SK-N-MC (cell line): Measurements from ENCODE around the gene ZNF184.
A peak's percentile ranks its signal among the peaks of the same experiment; 100 is the strongest.

Source experiments
- DNase-seq: peaks from one replicate; pipeline ENCODE4 v3.0.0-alpha.2; 2011; ENCODE audit warnings: low read depth, low spot score
- H3K27ac ChIP-seq: fragments of 200-600 bp; sonication (generic); 2 replicates; pipeline ENCODE4 v1.5.1; 2016; ENCODE audit warnings: mixed run types
- H3K36me3 ChIP-seq: fragments of 200-600 bp; sonication (generic); 2 replicates; pipeline ENCODE4 v1.6.1; 2017; ENCODE audit warnings: antibody characterized with exemption, low read length, mixed read lengths; ENCODE audit not compliant: insufficient read depth
- H3K4me3 ChIP-seq: fragments of 200-600 bp; sonication (generic); 2 replicates; pipeline ENCODE4 v1.5.1; 2016
- H3K9ac ChIP-seq: fragments of 200-600 bp; sonication (generic); 2 replicates; pipeline ENCODE4 v1.8.0; 2017; ENCODE audit warnings: mixed run types, mixed read lengths; ENCODE audit not compliant: insufficient read length
- H3K9me3 ChIP-seq: fragments of 200-600 bp; sonication (generic); 2 replicates; pipeline ENCODE4 v1.6.1; 2017; ENCODE audit warnings: low read depth, mild to moderate bottlenecking, antibody characterized with exemption, low read length, moderate library complexity, mixed read lengths
- EZH2 ChIP-seq: fragments of 200-600 bp; sonication (generic); IDR thresholded peaks from one replicate; pipeline ENCODE4 v1.6.1; 2017; ENCODE audit warnings: antibody characterized with exemption
- FOXP2 ChIP-seq: optimal IDR thresholded peaks from 2 replicates; pipeline ENCODE3; 2011; ENCODE audit warnings: mild to moderate bottlenecking, moderate library complexity; ENCODE audit not compliant: insufficient read depth; ENCODE audit errors: extremely low read length, control extremely low read depth
- POLR2AphosphoS5 ChIP-seq: IDR thresholded peaks from 2 replicates; pipeline ENCODE4 v1.6.1; 2012; ENCODE audit warnings: mild to moderate bottlenecking, low read depth, low read length, borderline replicate concordance

The ZNF184 gene

DNA sequence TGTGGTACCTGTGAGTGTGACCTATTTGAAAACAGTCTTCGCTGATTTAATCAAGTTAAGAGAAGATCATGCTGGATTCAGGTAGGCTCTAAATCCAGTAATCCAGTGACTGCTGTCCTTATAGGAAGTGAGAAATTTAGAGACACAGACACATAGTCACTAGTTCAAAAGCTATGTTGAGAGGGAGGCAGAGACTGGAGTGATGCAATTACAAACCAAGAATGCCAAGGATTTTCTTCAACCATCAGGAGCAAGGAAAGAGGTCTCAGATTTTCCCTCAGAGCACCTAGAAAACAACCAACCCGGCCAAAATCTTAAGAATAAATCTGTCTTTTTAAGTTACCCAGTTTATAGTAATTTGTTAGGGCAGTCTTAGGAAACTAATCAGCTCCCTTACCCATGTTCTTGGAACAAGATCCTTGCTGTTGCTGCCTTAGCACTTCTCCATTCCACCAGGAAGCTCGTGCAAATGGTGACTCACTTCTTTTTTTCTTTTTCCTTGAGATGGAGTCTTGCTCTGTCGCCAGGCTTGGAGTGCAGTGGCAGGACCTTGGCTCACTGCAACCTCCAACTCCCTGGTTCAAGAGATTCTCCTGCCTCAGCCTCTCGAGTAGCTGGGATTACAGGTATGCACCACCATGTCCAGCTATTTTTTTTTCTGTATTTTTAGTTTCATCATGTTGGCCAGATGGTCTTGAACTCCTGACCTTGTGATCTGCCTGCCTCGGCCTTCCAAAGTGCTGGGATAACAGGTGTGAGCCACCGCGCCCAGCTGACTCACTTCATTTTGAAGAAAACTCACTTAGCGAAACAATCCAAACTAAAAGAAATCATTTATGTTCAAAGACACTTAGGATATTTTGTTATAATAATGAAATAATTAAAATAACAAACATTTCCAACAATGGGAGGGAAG, 34.4 kb upstream of the ZNF184 start:
- no peaks in the 10 kb centered on the region for H3K9me3 ChIP-seq

DNA sequence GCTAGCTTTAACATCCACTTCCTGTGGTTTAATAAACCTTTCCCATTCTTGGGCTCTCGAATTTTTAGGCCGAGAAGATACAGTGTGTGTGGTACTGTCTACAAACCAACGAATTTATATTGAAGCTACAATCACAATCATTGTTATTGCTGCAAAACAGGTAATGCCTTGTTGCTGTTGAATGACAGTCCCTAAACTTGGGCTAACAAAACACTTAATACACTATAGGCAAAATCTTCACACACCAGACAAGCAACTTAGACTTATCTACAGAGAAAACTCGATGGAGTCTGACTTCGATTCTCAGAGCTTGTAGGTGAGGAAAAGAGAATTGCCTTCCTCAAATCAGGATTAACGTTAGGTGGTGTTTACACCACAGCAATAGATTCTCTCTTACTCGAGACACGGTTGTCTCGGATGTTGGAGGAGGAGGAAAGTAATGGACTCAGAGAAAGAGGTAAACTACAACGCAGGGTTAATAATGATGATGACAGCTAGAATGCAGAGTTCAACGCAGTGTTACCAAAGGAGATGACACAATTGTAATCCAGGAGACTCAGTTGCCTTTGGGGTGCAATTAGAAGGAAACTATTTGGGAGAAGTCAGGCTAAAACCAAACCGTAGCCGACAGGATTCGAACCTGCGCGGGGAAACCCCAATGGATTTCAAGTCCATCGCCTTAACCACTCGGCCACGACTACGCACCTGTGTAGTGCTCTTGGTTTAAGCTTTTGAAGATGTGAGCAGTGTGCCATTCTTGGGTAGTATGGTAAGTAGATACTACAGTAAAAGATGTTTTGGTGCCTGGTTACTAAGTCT, 32.5 kb upstream of the ZNF184 start:
- no peak overlapping the region for H3K27ac ChIP-seq
- H3K36me3 ChIP-seq: no peaks in the 10 kb centered on the region
- H3K4me3 ChIP-seq: no peak overlapping the region
- DNase-seq: no peak
- no peaks in the 10 kb centered on the region for H3K9me3 ChIP-seq
- no peak overlapping the region for H3K9ac ChIP-seq
- TF ChIP-seq FOXP2 (no peak), POLR2AphosphoS5 (no peak), EZH2 (no peak)

More for the DNA sequence above, 34.4 kb upstream of the ZNF184 start:
- H3K4me3 ChIP-seq: no peak overlapping the region
- H3K9ac ChIP-seq: no peak overlapping the region
- no peaks in the 10 kb centered on the region for H3K36me3 ChIP-seq
- DNase-seq: no peak
- H3K27ac ChIP-seq: no peak overlapping the region
- TF ChIP-seq POLR2AphosphoS5 (no peak), FOXP2 (no peak), EZH2 (no peak)

DNA sequence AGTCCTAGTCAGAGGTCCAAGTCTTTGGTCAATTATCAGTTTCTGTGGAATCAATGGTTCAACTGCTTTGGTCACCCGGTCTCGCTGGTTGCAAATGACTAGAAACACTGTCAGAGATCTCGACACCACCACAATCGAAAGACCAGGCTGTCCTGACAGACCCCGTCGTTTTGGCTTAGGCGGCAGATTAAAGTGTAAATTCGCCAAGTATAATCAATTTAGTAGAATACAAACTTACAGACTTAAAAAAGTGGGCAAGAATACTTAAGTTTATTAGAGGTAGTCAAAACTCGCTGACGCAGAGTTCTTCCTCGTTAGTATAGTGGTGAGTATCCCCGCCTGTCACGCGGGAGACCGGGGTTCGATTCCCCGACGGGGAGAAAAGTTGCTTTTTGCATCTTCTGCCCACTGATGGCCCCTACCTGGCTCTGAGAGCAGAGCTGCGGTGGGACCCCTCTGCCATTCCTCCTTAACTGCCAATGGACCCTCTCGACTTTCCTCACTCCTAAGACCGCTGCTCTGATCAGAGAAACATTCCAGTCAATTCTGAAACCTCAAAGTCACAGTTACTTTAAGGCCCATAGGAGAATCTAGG, 30.6 kb upstream of the ZNF184 start:
- Histone ChIP-seq H3K9ac (peak overlapping the region; percentile 67), H3K27ac (peak overlapping the region; percentile 93), H3K36me3 (no peaks in the 10 kb centered on the region), H3K4me3 (peak overlapping the region; percentile 84), H3K9me3 (no peaks in the 10 kb centered on the region)
- no peak for TF ChIP-seq EZH2
- TF ChIP-seq POLR2AphosphoS5: no peak
- TF ChIP-seq FOXP2: no peak
- DNase-seq: peak; percentile 86

DNA sequence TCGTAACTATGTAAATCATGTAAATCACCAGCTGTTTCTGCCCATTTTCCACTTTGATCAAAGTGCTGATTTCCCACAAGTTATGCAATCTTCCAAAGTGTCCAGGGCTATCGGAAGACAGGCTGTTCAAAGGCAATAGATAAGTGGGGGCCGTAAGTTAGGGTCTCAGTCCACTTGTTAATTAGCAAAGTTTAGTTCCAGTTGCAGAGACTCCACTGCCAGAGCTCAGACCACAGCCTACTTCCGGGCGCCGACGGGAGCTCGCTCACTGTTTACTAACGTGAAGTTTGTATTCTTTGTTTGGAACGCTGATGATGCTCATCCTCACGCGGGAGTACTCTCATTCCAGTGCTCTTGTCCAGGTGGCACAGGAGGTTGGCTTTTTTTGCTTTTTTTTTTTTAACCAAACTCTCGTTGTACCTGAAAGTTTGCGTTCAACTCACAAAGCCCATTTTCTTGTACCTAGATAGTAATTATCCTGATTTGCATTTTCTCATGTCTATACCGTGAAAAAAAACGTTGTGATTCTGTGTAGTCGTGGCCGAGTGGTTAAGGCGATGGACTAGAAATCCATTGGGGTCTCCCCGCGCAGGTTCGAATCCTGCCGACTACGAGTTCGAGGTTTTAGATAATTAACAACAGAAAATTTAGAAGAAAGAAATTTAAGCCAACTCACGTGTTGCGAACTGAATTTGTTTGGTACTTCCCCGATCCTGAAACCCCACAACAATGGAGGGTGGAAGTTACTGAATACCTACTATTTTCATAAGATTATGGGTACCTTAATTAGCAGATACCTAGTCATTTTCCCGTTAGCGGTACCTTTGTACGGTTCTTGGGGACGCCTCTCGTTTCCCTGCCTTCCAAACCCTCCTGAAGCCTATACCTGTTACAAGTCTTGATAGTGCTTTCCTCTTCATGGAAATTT, 29.9 kb upstream of the ZNF184 start:
- DNase-seq: peak; percentile 84
- peak overlapping the region; percentile 93 for H3K27ac ChIP-seq
- TF ChIP-seq POLR2AphosphoS5 (no peak; the same call in 1 of the 2 replicates), FOXP2 (peak; percentile 5), EZH2 (no peak)
- H3K9me3 ChIP-seq: no peaks in the 10 kb centered on the region
- H3K36me3 ChIP-seq: no peaks in the 10 kb centered on the region
- H3K4me3 ChIP-seq: peak overlapping the region; percentile 84
- H3K9ac ChIP-seq: peak overlapping the region; percentile 81

DNA sequence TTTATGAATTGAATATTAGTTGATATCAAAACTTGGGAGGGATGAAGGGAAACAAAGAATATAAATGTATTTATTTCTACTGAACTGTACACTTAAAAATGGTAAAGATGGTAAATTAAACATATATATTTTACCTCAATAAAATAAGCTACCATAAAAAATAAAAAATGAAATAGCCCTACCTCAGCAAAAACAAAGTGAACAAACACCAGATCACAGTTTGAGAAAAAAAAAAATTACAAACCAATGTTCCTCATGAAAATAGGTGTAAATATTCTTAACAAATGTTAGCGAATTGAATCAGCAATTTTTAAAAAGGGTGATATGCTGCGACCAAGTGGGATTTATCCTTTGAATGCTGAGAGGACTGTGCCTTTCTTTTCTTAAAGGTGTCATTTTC, 28.3 kb upstream of the ZNF184 start:
- H3K27ac ChIP-seq: peak overlapping the region; percentile 42
- TF ChIP-seq EZH2 (no peak), POLR2AphosphoS5 (no peak), FOXP2 (no peak)
- H3K4me3 ChIP-seq: peak overlapping the region; percentile 84
- H3K9ac ChIP-seq: peak overlapping the region; percentile 81
- no peak for DNase-seq
- H3K9me3 ChIP-seq: no peaks in the 10 kb centered on the region
- H3K36me3 ChIP-seq: no peaks in the 10 kb centered on the region

DNA sequence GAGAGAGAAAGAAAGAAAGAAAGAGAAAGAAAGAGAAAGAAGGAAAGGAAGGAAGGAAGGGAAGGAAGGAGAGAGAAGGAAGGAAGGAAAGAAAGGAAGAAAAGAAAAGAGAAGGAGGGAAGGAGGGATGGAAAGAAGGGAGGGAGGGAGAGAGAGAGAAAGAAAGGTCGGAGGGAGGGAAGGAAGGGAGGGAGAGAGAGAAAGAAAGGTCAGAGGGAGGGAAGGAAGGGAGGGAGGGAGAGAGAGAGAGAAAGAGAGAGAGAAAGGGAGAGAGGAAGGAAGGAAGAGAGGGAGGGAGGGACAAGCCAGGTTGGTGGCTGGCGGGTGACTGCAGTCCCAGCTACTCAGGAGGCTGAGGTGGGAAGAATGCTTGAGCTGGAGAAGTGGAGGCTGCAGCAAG, 27.3 kb upstream of the ZNF184 start:
- Histone ChIP-seq H3K36me3 (no peaks in the 10 kb centered on the region), H3K9me3 (no peaks in the 10 kb centered on the region), H3K4me3 (no peak overlapping the region), H3K27ac (no peak overlapping the region), H3K9ac (no peak overlapping the region)
- TF ChIP-seq EZH2 (no peak), FOXP2 (no peak), POLR2AphosphoS5 (no peak)
- DNase-seq: no peak

DNA sequence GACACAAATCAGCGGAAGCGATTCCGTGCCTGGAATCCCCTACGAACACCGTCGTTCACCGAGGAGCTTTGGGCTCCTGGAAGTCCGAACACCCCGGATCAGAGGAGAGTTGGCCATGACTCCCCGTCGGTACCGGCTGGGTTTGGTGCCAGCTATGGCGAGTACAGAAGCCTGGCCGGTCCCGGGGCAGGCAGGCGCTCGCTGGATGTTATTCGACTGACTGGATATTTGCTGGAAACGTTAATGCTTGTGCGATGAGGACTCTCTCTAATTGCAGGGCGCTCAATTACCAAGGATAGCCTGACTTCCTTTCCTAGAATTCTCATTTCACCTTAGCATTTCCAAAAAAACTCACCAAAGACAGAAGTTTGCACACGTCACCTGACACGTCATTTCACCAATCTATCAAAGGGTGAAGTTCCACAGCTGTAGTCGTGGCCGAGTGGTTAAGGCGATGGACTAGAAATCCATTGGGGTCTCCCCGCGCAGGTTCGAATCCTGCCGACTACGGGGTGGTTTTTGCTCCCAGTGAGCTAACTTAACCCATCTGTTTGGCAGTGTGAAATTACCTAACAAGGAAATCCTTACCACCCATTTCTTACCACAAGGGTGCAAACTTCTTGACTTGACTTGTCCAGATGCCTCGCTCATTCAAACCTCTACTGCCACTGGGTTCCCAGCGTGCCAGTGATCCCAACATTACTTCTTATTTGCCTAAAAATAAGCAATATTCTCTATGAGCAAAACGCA, 22.7 kb upstream of the ZNF184 start:
- H3K27ac ChIP-seq: peak overlapping the region; percentile 81
- no peak for TF ChIP-seq FOXP2
- TF ChIP-seq POLR2AphosphoS5: no peak
- TF ChIP-seq EZH2: no peak
- H3K36me3 ChIP-seq: no peaks in the 10 kb centered on the region
- no peaks in the 10 kb centered on the region for H3K9me3 ChIP-seq
- H3K4me3 ChIP-seq: peak overlapping the region; percentile 85
- DNase-seq: no peak
- peak overlapping the region; percentile 78 for H3K9ac ChIP-seq
